ENCODE data around the gene CDKN2A. TPM values are rescaled to one million over a fixed set of nuclear protein-coding genes. Genes with fewer than 3 reads are reported as not detected.

CDKN2A gene
- total RNA-seq, 1 experiment from 2014 or later, result 0.57 TPM

DNA sequence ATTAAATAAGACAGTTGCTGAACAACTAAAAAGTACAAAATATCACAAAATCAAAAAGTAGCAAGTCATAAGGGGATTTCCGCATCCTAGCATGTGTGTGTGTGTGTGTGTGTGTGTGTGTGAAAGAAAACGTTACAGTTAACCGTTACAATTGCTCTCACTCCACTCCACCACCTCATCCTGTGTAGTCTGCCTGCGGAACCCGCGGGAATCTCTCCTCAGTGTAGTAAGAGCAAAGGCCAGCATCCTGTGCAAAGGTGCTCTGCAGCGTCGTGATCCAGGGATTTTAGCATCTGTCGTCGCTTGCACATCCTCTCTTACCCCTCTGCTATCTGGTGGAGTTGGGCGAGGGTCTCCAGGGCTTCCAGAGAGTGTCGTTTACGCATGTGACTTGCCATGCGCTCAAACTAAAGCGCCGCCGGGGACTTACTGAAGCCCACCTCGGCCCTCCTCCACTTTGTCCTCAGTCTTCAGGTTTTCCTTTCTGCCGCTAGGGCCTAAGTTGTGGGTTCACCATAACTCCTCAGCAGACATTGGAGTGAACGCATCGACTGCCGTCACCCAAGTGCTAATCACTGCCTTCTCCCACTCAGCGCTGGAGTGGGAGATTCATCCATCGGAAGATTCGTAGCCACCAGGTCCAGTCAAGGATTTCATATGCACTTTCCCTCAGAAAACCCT lies 11.0 kb upstream of the CDKN2A start:
- H3K27me3 Mint-ChIP-seq (ENCODE audit: low read depth), result peaks cover 98% of the 10 kb centered on the region
- peak; percentile 54 for ATAC-seq
- peak; percentile 58 for DNase-seq (ENCODE audit: low spot score)
- peaks cover 26% of the 10 kb centered on the region for H3K4me1 Mint-ChIP-seq
- TF ChIP-seq, protein P1, sequence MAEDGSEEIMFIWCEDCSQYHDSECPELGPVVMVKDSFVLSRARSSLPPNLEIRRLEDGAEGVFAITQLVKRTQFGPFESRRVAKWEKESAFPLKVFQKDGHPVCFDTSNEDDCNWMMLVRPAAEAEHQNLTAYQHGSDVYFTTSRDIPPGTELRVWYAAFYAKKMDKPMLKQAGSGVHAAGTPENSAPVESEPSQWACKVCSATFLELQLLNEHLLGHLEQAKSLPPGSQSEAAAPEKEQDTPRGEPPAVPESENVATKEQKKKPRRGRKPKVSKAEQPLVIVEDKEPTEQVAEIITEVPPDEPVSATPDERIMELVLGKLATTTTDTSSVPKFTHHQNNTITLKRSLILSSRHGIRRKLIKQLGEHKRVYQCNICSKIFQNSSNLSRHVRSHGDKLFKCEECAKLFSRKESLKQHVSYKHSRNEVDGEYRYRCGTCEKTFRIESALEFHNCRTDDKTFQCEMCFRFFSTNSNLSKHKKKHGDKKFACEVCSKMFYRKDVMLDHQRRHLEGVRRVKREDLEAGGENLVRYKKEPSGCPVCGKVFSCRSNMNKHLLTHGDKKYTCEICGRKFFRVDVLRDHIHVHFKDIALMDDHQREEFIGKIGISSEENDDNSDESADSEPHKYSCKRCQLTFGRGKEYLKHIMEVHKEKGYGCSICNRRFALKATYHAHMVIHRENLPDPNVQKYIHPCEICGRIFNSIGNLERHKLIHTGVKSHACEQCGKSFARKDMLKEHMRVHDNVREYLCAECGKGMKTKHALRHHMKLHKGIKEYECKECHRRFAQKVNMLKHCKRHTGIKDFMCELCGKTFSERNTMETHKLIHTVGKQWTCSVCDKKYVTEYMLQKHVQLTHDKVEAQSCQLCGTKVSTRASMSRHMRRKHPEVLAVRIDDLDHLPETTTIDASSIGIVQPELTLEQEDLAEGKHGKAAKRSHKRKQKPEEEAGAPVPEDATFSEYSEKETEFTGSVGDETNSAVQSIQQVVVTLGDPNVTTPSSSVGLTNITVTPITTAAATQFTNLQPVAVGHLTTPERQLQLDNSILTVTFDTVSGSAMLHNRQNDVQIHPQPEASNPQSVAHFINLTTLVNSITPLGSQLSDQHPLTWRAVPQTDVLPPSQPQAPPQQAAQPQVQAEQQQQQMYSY (CRISPR knock-in tag; IDR thresholded peaks at IDR 0.05), result peak; percentile 56
- TF ChIP-seq ZNF317 (CRISPR knock-in tag; IDR thresholded peaks at IDR 0.05; ENCODE audit: borderline replicate concordance, low read depth) (no peak), TCF7 (CRISPR knock-in tag; IDR thresholded peaks at IDR 0.05; ENCODE audit: low read depth) (no peak), ZNF396 (CRISPR knock-in tag; IDR thresholded peaks at IDR 0.05; ENCODE audit: borderline replicate concordance) (no peak)
- TF ChIP-seq, protein P2, sequence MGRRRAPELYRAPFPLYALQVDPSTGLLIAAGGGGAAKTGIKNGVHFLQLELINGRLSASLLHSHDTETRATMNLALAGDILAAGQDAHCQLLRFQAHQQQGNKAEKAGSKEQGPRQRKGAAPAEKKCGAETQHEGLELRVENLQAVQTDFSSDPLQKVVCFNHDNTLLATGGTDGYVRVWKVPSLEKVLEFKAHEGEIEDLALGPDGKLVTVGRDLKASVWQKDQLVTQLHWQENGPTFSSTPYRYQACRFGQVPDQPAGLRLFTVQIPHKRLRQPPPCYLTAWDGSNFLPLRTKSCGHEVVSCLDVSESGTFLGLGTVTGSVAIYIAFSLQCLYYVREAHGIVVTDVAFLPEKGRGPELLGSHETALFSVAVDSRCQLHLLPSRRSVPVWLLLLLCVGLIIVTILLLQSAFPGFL (CRISPR knock-in tag; IDR thresholded peaks at IDR 0.05; ENCODE audit: borderline replicate concordance), result no peak
- TF ChIP-seq, protein P3, sequence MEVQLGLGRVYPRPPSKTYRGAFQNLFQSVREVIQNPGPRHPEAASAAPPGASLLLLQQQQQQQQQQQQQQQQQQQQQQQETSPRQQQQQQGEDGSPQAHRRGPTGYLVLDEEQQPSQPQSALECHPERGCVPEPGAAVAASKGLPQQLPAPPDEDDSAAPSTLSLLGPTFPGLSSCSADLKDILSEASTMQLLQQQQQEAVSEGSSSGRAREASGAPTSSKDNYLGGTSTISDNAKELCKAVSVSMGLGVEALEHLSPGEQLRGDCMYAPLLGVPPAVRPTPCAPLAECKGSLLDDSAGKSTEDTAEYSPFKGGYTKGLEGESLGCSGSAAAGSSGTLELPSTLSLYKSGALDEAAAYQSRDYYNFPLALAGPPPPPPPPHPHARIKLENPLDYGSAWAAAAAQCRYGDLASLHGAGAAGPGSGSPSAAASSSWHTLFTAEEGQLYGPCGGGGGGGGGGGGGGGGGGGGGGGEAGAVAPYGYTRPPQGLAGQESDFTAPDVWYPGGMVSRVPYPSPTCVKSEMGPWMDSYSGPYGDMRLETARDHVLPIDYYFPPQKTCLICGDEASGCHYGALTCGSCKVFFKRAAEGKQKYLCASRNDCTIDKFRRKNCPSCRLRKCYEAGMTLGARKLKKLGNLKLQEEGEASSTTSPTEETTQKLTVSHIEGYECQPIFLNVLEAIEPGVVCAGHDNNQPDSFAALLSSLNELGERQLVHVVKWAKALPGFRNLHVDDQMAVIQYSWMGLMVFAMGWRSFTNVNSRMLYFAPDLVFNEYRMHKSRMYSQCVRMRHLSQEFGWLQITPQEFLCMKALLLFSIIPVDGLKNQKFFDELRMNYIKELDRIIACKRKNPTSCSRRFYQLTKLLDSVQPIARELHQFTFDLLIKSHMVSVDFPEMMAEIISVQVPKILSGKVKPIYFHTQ (CRISPR knock-in tag; IDR thresholded peaks at IDR 0.05), result no peak
- TF ChIP-seq, protein P4, sequence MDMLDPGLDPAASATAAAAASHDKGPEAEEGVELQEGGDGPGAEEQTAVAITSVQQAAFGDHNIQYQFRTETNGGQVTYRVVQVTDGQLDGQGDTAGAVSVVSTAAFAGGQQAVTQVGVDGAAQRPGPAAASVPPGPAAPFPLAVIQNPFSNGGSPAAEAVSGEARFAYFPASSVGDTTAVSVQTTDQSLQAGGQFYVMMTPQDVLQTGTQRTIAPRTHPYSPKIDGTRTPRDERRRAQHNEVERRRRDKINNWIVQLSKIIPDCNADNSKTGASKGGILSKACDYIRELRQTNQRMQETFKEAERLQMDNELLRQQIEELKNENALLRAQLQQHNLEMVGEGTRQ (CRISPR knock-in tag; IDR thresholded peaks at IDR 0.05), result 0 out of 2 replicates have a peak, but pooled peaks have one; percentile 44
- TF ChIP-seq, protein P5, sequence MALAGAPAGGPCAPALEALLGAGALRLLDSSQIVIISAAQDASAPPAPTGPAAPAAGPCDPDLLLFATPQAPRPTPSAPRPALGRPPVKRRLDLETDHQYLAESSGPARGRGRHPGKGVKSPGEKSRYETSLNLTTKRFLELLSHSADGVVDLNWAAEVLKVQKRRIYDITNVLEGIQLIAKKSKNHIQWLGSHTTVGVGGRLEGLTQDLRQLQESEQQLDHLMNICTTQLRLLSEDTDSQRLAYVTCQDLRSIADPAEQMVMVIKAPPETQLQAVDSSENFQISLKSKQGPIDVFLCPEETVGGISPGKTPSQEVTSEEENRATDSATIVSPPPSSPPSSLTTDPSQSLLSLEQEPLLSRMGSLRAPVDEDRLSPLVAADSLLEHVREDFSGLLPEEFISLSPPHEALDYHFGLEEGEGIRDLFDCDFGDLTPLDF (CRISPR knock-in tag; IDR thresholded peaks at IDR 0.05), result no peak
- ChIA-PET POLR2A (no interaction called here), CTCF (no interaction called here)
- no peak overlapping the region for H3K27ac Mint-ChIP-seq
- H3K9me3 Mint-ChIP-seq, result no peaks in the 10 kb centered on the region
- H3K4me3 Mint-ChIP-seq, result peak overlapping the region; percentile 69
- H3K36me3 Mint-ChIP-seq, result no peaks in the 10 kb centered on the region

DNA sequence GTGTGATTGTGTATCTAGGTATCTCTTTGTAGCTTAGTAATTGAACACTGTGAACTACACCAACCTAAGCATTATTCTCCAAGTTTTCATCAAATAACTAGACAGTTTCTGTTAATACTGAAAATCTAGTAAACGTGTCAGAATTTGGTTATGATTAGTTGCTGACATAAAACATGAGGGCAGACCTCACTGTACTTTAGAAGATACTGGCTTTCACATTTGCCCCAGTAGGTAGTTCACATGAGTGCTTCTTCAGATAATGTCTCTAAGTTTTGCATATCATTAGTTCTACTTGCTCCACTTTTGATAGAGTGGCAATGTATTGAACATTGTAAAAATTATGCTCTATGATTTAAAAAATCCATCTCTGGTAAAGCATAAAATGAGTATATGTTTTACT lies 7.8 kb upstream of the CDKN2A start:
- H3K4me1 Mint-ChIP-seq, result peaks cover 30% of the 10 kb centered on the region
- H3K27me3 Mint-ChIP-seq (ENCODE audit: low read depth), result peaks cover 95% of the 10 kb centered on the region
- ChIA-PET CTCF (no interaction called here), POLR2A (no interaction called here)
- H3K4me3 Mint-ChIP-seq, result no peak overlapping the region
- H3K9me3 Mint-ChIP-seq, result no peaks in the 10 kb centered on the region
- no peaks in the 10 kb centered on the region for H3K36me3 Mint-ChIP-seq
- no peak for ATAC-seq
- DNase-seq (ENCODE audit: low spot score), result no peak
- H3K27ac Mint-ChIP-seq, result no peak overlapping the region
- TF ChIP-seq CREB1 (CRISPR knock-in tag; IDR thresholded peaks at IDR 0.05), result no peak
- TF ChIP-seq, protein P4 (CRISPR knock-in tag; IDR thresholded peaks at IDR 0.05), result no peak
- TF ChIP-seq, protein P6, sequence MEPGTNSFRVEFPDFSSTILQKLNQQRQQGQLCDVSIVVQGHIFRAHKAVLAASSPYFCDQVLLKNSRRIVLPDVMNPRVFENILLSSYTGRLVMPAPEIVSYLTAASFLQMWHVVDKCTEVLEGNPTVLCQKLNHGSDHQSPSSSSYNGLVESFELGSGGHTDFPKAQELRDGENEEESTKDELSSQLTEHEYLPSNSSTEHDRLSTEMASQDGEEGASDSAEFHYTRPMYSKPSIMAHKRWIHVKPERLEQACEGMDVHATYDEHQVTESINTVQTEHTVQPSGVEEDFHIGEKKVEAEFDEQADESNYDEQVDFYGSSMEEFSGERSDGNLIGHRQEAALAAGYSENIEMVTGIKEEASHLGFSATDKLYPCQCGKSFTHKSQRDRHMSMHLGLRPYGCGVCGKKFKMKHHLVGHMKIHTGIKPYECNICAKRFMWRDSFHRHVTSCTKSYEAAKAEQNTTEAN (CRISPR knock-in tag; IDR thresholded peaks at IDR 0.05), result no peak
- TF ChIP-seq, protein P2 (CRISPR knock-in tag; IDR thresholded peaks at IDR 0.05; ENCODE audit: borderline replicate concordance), result no peak
- TF ChIP-seq, protein P7, sequence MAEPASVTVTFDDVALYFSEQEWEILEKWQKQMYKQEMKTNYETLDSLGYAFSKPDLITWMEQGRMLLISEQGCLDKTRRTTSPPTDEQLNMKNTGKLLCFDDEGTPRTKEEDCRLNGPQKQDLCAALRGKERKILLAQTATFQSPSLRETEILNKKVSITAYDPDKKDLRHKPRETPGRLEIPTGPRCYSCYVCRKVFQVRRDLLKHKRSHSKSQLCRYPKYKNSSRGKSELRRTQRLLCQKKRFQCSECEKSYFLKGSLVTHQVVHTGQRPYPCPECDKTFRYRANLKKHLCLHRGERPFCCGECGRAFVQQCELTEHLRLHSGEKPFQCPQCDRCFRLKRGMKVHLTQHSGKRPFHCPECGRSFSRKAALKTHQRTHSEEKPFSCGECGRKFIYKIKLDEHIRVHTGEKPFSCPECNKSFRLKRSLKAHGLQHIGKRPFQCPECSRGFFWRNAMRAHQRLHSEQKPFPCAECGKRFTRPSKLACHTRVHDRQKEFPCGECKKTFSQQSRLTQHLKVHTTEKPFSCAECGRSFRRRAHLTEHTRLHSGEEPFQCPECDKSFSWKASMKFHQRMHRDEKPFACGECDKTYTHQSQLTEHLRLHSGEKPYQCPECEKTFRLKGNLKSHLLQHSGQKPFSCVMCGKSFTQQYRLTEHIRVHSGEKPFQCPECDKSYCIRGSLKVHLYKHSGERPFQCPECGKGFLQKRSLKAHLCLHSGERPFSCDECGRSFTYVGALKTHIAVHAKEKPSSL (CRISPR knock-in tag; conservative IDR thresholded peaks at IDR 0.05), result no peak
- TF ChIP-seq TEAD4 (CRISPR knock-in tag; IDR thresholded peaks at IDR 0.05), result no peak
- no peak for TF ChIP-seq GTF2I (CRISPR knock-in tag; conservative IDR thresholded peaks at IDR 0.05)
- no peak for TF ChIP-seq ZNF263 (CRISPR knock-in tag; IDR thresholded peaks at IDR 0.05; ENCODE audit: low read depth)
- no peak for TF ChIP-seq ZBTB21 (CRISPR knock-in tag; IDR thresholded peaks at IDR 0.05; ENCODE audit: borderline replicate concordance)
- TF ChIP-seq PRRX2 (CRISPR knock-in tag; IDR thresholded peaks at IDR 0.05), result no peak

All from WTC11 (cell line).